VCaP (cell line): Measurements from ENCODE around the gene STMN3.
"Not testable (repeated sequence)": the region's sequence is repeated elsewhere in the genome, so short reads cannot be mapped to it uniquely, and the experiment has no call there.

Experiments
- H3K27ac ChIP-seq: fragments of 450-650 bp; 2 replicates; pipeline ENCODE4 v1.5.1; 2017
- TF ChIP-seq, protein P1 (sequence below): fragments of 450-650 bp; conservative IDR thresholded peaks from 2 replicates; pipeline ENCODE4 v1.5.1; 2017; ENCODE audit warnings: mild to moderate bottlenecking, moderate library complexity

STMN3 gene

GRCh38 chr20:63640086-63640485 is 13.1 kb downstream of the STMN3 start:
- H3K27ac ChIP-seq: no peak overlapping the region
- TF ChIP-seq, protein P1, sequence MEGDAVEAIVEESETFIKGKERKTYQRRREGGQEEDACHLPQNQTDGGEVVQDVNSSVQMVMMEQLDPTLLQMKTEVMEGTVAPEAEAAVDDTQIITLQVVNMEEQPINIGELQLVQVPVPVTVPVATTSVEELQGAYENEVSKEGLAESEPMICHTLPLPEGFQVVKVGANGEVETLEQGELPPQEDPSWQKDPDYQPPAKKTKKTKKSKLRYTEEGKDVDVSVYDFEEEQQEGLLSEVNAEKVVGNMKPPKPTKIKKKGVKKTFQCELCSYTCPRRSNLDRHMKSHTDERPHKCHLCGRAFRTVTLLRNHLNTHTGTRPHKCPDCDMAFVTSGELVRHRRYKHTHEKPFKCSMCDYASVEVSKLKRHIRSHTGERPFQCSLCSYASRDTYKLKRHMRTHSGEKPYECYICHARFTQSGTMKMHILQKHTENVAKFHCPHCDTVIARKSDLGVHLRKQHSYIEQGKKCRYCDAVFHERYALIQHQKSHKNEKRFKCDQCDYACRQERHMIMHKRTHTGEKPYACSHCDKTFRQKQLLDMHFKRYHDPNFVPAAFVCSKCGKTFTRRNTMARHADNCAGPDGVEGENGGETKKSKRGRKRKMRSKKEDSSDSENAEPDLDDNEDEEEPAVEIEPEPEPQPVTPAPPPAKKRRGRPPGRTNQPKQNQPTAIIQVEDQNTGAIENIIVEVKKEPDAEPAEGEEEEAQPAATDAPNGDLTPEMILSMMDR: no peak

- TF ChIP-seq, protein P1: no peak
- no peak overlapping the region for H3K27ac ChIP-seq
Observed at GRCh38 chr20:63639093-63639975, 13.9 kb downstream of the STMN3 start.

- H3K27ac ChIP-seq: no peak overlapping the region
Observed at GRCh38 chr20:63636752-63637628, 16.2 kb downstream of the STMN3 start.

DNA sequence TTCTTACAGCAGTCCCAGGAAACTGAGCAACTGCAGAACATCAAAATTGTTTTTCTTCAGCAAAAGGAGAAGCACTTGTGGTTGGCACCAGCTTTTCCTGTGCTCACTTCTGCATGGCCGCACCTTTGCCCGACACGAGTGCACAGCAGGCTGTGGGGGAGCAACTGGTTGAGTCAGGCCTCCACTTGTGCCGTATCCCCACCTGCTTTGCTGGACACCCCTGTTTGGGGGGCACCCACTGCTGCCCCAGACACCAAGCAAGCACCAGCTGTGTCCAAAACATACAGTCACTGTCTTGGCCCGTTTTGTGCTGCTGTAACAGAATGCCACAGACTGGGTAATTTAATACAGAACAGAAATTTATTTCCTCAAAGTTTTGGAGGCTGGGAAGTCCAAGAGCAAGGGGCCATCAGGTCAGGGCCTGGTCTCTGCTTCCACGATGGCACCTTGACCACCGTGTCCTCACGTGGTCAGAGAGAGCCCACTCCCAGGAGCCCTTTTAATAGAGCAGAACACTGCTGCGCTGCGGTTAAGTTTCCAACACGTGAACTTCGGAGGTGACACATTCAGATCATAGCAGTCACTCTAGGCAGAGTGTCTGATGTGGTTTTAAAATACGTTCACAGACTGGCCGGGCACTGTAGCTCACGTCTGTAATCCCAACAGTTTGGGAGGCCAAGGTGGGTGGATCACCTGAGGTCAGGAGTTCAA is 17.6 kb downstream of the STMN3 start:
- H3K27ac ChIP-seq: no peak overlapping the region

More at GRCh38 chr20:63636752-63637628, 16.2 kb downstream of the STMN3 start:
- TF ChIP-seq, protein P1: no peak

DNA sequence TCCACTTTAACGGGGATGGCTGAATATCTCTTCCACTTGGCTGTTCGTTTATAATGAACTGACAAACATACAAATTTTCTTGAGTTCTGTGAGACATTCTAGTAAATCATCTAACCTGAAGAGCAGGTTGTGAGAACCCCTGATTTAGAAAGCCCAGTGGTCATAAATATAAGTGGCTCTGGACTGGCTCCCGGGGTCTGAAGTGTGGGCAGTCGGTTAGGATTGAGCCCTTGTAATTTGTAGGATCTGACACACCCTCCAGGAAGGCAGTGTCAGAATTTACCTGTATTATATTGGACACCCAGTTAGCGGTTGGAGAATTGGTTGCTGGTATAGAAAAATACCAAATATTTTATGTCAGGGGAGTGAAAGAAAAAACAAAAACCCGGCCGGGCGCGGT is 19.5 kb downstream of the STMN3 start:
- no peak overlapping the region for H3K27ac ChIP-seq
- TF ChIP-seq, protein P1: no peak

More for the DNA sequence above, 17.6 kb downstream of the STMN3 start:
- TF ChIP-seq, protein P1: no peak

GRCh38 chr20:63631426-63631825 is 21.8 kb downstream of the STMN3 start:
- not testable (repeated sequence) for H3K27ac ChIP-seq

GRCh38 chr20:63630956-63631355 is 22.3 kb downstream of the STMN3 start:
- not testable (repeated sequence) for H3K27ac ChIP-seq
